Vagina (tissue), 2 donors: ENCODE measurements around the gene PRDM1. TPM values are rescaled to one million over a fixed set of nuclear protein-coding genes. Genes with fewer than 3 reads are reported as not detected.
A peak's percentile ranks its signal among the peaks of the same experiment; 100 is the strongest.

Experiments
- DNase-seq, 2 donors: peaks; one replicate each; pipeline ENCODE4 v3.0.0-alpha.2; 2017; ENCODE audit errors: extremely low spot score in 2 of 2
- H3K27ac ChIP-seq: fragments of 200-600 bp; sonication (generic); one replicate; pipeline ENCODE4 v1.5.1; 2019
- H3K27me3 ChIP-seq: fragments of 200-600 bp; sonication (generic); one replicate; pipeline ENCODE4 v1.5.1; 2019
- H3K36me3 ChIP-seq, 2 donors: fragments of 200-600 bp; sonication (generic); one replicate each; pipeline ENCODE4 v1.5.1; 2017 to 2019
- H3K4me1 ChIP-seq: fragments of 200-600 bp; sonication (generic); one replicate; pipeline ENCODE4 v1.5.1; 2019
- H3K4me3 ChIP-seq, 2 donors: fragments of 200-600 bp; sonication (generic); 1 replicate in 1 of 2; 2 replicates in 1 of 2; pipeline ENCODE4 v1.5.1; 2016 to 2019
- H3K9me3 ChIP-seq: fragments of 200-600 bp; sonication (generic); one replicate; pipeline ENCODE4 v1.5.1; 2019
- CTCF ChIP-seq, 3 experiments: fragments of 450-650 bp in 2 of 3; fragments of 200-600 bp in 1 of 3; sonication (generic) in 1 of 3; IDR thresholded peaks; one replicate each; pipeline ENCODE4 v1.5.1; 2017 to 2019; ENCODE audit warnings: antibody characterized with exemption in 3 of 3, mild to moderate bottlenecking in 2 of 3, moderate library complexity in 2 of 3
- POLR2A ChIP-seq, 2 donors: fragments of 450-650 bp; IDR thresholded peaks; one replicate each; pipeline ENCODE4 v1.6.1; 2017; ENCODE audit warnings: antibody characterized with exemption in 2 of 2, mild to moderate bottlenecking in 2 of 2, moderate library complexity in 2 of 2
- POLR2AphosphoS5 ChIP-seq, 2 donors: sonication (generic); formaldehyde crosslinking; IDR thresholded peaks; one replicate each; pipeline ENCODE4 v1.9.0; 2017; ENCODE audit warnings: antibody characterized with exemption in 2 of 2, mild to moderate bottlenecking in 2 of 2, low read depth in 1 of 2; ENCODE audit not compliant: insufficient read depth in 1 of 2
- intact Hi-C: fragments of 100-400 bp; cut with DNase I; formaldehyde crosslinking; loops from one replicate; pipeline ENCODE4 v1.15.1; 2023
- total RNA-seq: library from RNA; depleted of rRNA; stranded (reverse); fragments of >200 nt; gene quantifications from one replicate; pipeline ENCODE4 v1.2.3, GENCODE V29; 2016

Gene PRDM1
- total RNA-seq, 1 donor from 2014 or later = 27.0 TPM

GRCh38 chr6:106081715-106082114 lies 4.4 kb upstream of the PRDM1 start:
- intact Hi-C loops = no loop called here
- Histone ChIP-seq H3K9me3 (no peaks in the 10 kb centered on the region), H3K4me1 (peaks cover 24% of the 10 kb centered on the region), H3K27ac (no peak overlapping the region), H3K36me3 (no peaks in the 10 kb centered on the region), H3K27me3 (no peaks in the 10 kb centered on the region), H3K4me3 (no peak overlapping the region)
- TF ChIP-seq POLR2A (IDR thresholded peaks at IDR 0.05) (no peak), POLR2AphosphoS5 (IDR thresholded peaks at IDR 0.05; ENCODE audit: insufficient read depth in 1 of 2, low read depth in 1 of 2) (no peak), CTCF (IDR thresholded peaks at IDR 0.05) (no peak)
- DNase-seq = no peak

GRCh38 chr6:106082735-106083398 lies 3.3 kb upstream of the PRDM1 start:
- H3K9me3 ChIP-seq = no peaks in the 10 kb centered on the region
- DNase-seq = no peak
- peak overlapping the region; percentile 85 for H3K27ac ChIP-seq
- no peaks in the 10 kb centered on the region for H3K36me3 ChIP-seq
- H3K27me3 ChIP-seq = no peaks in the 10 kb centered on the region
- peaks cover 27% of the 10 kb centered on the region for H3K4me1 ChIP-seq
- intact Hi-C loops = no loop called here
- TF ChIP-seq POLR2A (IDR thresholded peaks at IDR 0.05) = no peak
- no peak for TF ChIP-seq CTCF (IDR thresholded peaks at IDR 0.05)
- TF ChIP-seq POLR2AphosphoS5 (IDR thresholded peaks at IDR 0.05; ENCODE audit: insufficient read depth in 1 of 2, low read depth in 1 of 2) = no peak
- H3K4me3 ChIP-seq = no peak overlapping the region

- H3K4me3 ChIP-seq = no peak overlapping the region
- no peaks in the 10 kb centered on the region for H3K27me3 ChIP-seq
- peaks cover 34% of the 10 kb centered on the region for H3K4me1 ChIP-seq
- H3K27ac ChIP-seq = peak overlapping the region; percentile 85
- TF ChIP-seq POLR2AphosphoS5 (IDR thresholded peaks at IDR 0.05; ENCODE audit: insufficient read depth in 1 of 2, low read depth in 1 of 2) = no peak
- no peak for TF ChIP-seq POLR2A (IDR thresholded peaks at IDR 0.05)
- TF ChIP-seq CTCF (IDR thresholded peaks at IDR 0.05) = no peak
- no peaks in the 10 kb centered on the region for H3K9me3 ChIP-seq
- H3K36me3 ChIP-seq = no peaks in the 10 kb centered on the region
- intact Hi-C loops = no loop called here
- DNase-seq = no peak
Measured at GRCh38 chr6:106083618-106084017, 2.5 kb upstream of the PRDM1 start.

GRCh38 chr6:106084106-106084988 lies 1.8 kb upstream of the PRDM1 start:
- H3K27ac ChIP-seq = peak overlapping the region; percentile 85
- no peaks in the 10 kb centered on the region for H3K27me3 ChIP-seq
- peaks cover 40% of the 10 kb centered on the region for H3K4me1 ChIP-seq

More at GRCh38 chr6:106084106-106084988, 1.8 kb upstream of the PRDM1 start:
- no peak for DNase-seq
- H3K9me3 ChIP-seq = no peaks in the 10 kb centered on the region
- no peak for TF ChIP-seq POLR2AphosphoS5 (IDR thresholded peaks at IDR 0.05; ENCODE audit: insufficient read depth in 1 of 2, low read depth in 1 of 2)
- TF ChIP-seq CTCF (IDR thresholded peaks at IDR 0.05) = peak in 1 of 3 experiments; percentile 36
- TF ChIP-seq POLR2A (IDR thresholded peaks at IDR 0.05) = no peak
- H3K4me3 ChIP-seq = no peak overlapping the region
- no peaks in the 10 kb centered on the region for H3K36me3 ChIP-seq
- intact Hi-C loops = no loop called here
